Lung (tissue), 12 donors: ENCODE measurements around the gene ANKRD44. TPM values are rescaled to one million over a fixed set of nuclear protein-coding genes. Genes with fewer than 3 reads are reported as not detected.

Experiments
- ATAC-seq: fragments of 200-7000 bp; cut with Tn5 transposase; one replicate; pipeline ENCODE4 v1.9.1; 2020; ENCODE audit warnings: moderate number of reproducible peaks; ENCODE audit not compliant: insufficient read depth, low FRiP score
- DNase-seq, 3 donors: peaks; one replicate each; pipeline ENCODE4 v3.0.0-alpha.2; 2013 to 2017
- H3K27ac ChIP-seq, 2 donors: one replicate each; pipeline ENCODE4 v1.5.1; 2013; ENCODE audit warnings: mild to moderate bottlenecking in 2 of 2, moderate library complexity in 2 of 2, control low read depth in 1 of 2, inconsistent platforms in 1 of 2, low read depth in 1 of 2, low read length in 1 of 2
- H3K27me3 ChIP-seq, 3 donors: one replicate each; pipeline ENCODE4 v1.5.1; 2013; ENCODE audit warnings: low read length in 2 of 3; ENCODE audit not compliant: control insufficient read depth in 3 of 3, insufficient read depth in 3 of 3
- H3K36me3 ChIP-seq, 4 donors: one replicate each; pipeline ENCODE4 v1.5.1; 2013; ENCODE audit warnings: low read length in 4 of 4, mild to moderate bottlenecking in 1 of 4, moderate library complexity in 1 of 4; ENCODE audit not compliant: control insufficient read depth in 4 of 4, insufficient read depth in 4 of 4
- H3K4me1 ChIP-seq, 5 donors: one replicate each; pipeline ENCODE4 v1.5.1; 2013; ENCODE audit warnings: low read length in 5 of 5, mild to moderate bottlenecking in 2 of 5, moderate library complexity in 1 of 5; ENCODE audit not compliant: control insufficient read depth in 5 of 5, insufficient read depth in 5 of 5
- H3K4me3 ChIP-seq: one replicate; pipeline ENCODE4 v1.5.1; 2013; ENCODE audit warnings: mild to moderate bottlenecking, control low read depth, moderate library complexity
- H3K9ac ChIP-seq, 2 donors: one replicate each; pipeline ENCODE4 v1.5.1; 2013; ENCODE audit warnings: low read length in 2 of 2, control low read depth in 1 of 2; ENCODE audit not compliant: insufficient read depth in 1 of 2
- H3K9me3 ChIP-seq, 4 donors: one replicate each; pipeline ENCODE4 v1.5.1; 2013; ENCODE audit warnings: low read length in 3 of 4, mild to moderate bottlenecking in 1 of 4, moderate library complexity in 1 of 4; ENCODE audit not compliant: control insufficient read depth in 4 of 4, insufficient read depth in 3 of 4
- WGBS, 2 donors: extraction: QIAGEN DNeasy Blood & Tissue Kit; methylation state at CpG; one replicate each; pipeline ENCODE4 v1.1.7; 2013; 5-methylcytosine and 5-hydroxymethylcytosine counted together
- polyA plus RNA-seq, 2 donors: library from polyadenylated mRNA; stranded (reverse); fragments of 200-250 nt; gene quantifications; one replicate each; pipeline ENCODE4 v1.2.1, GENCODE V29; 2013
- total RNA-seq, 2 donors: library from RNA; depleted of rRNA in 1 of 2; stranded (reverse); fragments of >200 nt in 1 of 2; gene quantifications; one replicate each; pipeline ENCODE4 v1.2.1, GENCODE V29; 2014 to 2021
- TF ChIP-seq, protein P1 (sequence below): IDR thresholded peaks from 2 replicates; pipeline ENCODE4 v1.5.1; 2012; ENCODE audit warnings: mild to moderate bottlenecking; ENCODE audit errors: control extremely low read depth, extremely low read depth
- donor health status: control.
- donor health status: control.
- donor health status: Bipolar disorder and iron deficiency.
- donor health status: healthy.
- donor health status: DM: yes; HTN: yes; CAD: no.

The ANKRD44 gene
- total and polyA plus RNA-seq, 4 donors = 7.1 to 73.8 (median 20.3) TPM

DNA sequence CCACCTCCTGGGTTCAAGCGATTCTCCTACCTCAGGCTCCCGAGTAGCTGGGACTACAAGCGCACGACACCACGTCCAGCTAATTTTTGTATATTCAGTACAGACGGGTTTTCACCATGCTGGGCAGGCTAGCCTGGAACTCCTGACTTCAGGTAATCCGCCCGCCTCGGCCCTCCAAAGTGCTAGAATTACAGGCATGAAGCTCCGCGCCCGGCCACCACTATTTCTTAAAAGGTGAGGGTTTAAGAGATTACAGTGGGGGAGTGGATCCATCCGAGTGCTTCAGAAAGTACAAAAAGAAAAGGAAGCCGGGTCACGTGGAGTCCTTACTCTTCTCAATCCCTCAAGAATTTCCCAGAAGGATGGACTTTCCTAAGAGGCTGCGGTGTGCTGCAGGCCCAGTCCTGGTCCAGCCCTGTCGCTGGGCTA is 146.9 kb downstream of the ANKRD44 start:
- H3K4me3 ChIP-seq = no peak overlapping the region
- TF ChIP-seq, protein P1, sequence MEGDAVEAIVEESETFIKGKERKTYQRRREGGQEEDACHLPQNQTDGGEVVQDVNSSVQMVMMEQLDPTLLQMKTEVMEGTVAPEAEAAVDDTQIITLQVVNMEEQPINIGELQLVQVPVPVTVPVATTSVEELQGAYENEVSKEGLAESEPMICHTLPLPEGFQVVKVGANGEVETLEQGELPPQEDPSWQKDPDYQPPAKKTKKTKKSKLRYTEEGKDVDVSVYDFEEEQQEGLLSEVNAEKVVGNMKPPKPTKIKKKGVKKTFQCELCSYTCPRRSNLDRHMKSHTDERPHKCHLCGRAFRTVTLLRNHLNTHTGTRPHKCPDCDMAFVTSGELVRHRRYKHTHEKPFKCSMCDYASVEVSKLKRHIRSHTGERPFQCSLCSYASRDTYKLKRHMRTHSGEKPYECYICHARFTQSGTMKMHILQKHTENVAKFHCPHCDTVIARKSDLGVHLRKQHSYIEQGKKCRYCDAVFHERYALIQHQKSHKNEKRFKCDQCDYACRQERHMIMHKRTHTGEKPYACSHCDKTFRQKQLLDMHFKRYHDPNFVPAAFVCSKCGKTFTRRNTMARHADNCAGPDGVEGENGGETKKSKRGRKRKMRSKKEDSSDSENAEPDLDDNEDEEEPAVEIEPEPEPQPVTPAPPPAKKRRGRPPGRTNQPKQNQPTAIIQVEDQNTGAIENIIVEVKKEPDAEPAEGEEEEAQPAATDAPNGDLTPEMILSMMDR = no peak

DNA sequence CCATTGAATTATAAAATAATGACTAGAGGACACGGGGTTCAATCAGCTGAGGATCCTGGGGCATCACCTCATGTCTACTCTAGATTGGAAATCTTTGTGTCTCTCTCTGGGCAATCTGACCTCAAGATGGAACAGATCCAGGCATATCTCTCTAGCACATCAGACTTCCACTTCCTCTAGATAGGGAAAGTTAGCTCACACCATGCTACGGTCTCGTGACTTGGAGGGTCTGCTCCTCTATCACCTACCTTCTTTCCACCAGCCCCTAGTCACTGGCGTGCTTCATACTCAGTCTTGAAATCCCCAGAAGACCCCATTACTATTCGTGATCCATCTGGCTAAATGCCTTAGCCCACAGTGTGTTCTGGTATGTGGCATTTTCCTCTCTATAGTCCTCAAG is 148.8 kb downstream of the ANKRD44 start:
- peak overlapping the region in 1 of 2 donors; percentile 33 for H3K27ac ChIP-seq
- no peak for DNase-seq
- no peaks in the 10 kb centered on the region for H3K27me3 ChIP-seq
- H3K9me3 ChIP-seq = no peaks in the 10 kb centered on the region
- H3K4me1 ChIP-seq = peaks cover 3 to 27% (median 12%) of the 10 kb centered on the region in 5 donors
- H3K9ac ChIP-seq = no peak overlapping the region
- H3K4me3 ChIP-seq = no peak overlapping the region
- ATAC-seq = no peak
- TF ChIP-seq, protein P1 = no peak
- H3K36me3 ChIP-seq = no peaks in the 10 kb centered on the region
- 49 to 55% methylated on average over 5 of the region's 5 CpGs for WGBS, 2 donors

More for the DNA sequence above, 146.9 kb downstream of the ANKRD44 start:
- ATAC-seq (no peak), DNase-seq (no peak)
- Histone ChIP-seq H3K9me3 (no peaks in the 10 kb centered on the region), H3K27ac (no peak overlapping the region), H3K9ac (peak overlapping the region; percentile 29 to 38), H3K36me3 (peaks cover 0 to 2% (median 0%) of the 10 kb centered on the region in 4 donors), H3K27me3 (no peaks in the 10 kb centered on the region), H3K4me1 (peaks cover 2 to 24% (median 10%) of the 10 kb centered on the region in 5 donors)
- 94 to 96% methylated on average over 17 of the region's 17 CpGs for WGBS, 2 donors

DNA sequence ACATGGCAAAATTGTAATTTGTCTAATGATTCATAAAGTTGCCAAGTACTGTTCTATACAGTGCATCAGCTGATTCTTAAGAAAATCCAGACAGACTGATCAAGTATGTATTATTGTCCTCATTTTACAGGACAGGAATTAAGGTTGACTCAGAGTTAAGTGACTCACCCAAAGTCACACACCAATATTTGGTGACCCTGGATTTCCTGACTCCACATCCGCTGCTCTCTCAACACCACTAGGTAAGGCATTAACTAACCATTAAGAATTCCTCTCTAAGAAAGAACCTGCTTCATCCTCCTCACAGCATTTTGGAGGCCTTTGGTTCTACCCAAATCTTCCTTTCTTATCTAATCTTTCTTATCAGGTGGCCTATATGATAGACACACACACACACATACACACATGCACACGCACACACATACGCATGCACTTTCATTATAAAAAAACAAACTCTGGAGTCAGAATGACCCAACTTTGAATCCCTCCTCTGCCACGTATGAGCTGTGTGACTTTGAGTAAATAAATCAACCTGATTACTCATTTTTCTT is 150.8 kb downstream of the ANKRD44 start:
- H3K27ac ChIP-seq = no peak overlapping the region
- H3K4me3 ChIP-seq = no peak overlapping the region
- no peak for ATAC-seq
- peaks cover 3 to 21% (median 5%) of the 10 kb centered on the region in 5 donors for H3K4me1 ChIP-seq
- no peak for DNase-seq
- no peaks in the 10 kb centered on the region for H3K36me3 ChIP-seq
- TF ChIP-seq, protein P1 = no peak
- H3K9ac ChIP-seq = no peak overlapping the region
- no peaks in the 10 kb centered on the region for H3K27me3 ChIP-seq
- WGBS, 2 donors = 72 to 85% methylated on average over 4 of the region's 4 CpGs
- H3K9me3 ChIP-seq = no peaks in the 10 kb centered on the region
